Measurements from ENCODE around the gene KRTDAP.

The KRTDAP gene

GRCh38 chr19:35490364-35490763 is at the start of gene KRTDAP:
Gene KRTDAP, minus strand, starts transcription at chr19:35490464. Its CDS starts 22 bp downstream, at chr19:35490442.
- in situ Hi-C loops (cut with MboI; ENCODE audit: low sequenced_read_pairs), result no loop called here

- in situ Hi-C loops (cut with MboI; ENCODE audit: low sequenced_read_pairs), result no loop called here
Observed at GRCh38 chr19:35539850-35540249, 49.6 kb upstream of the KRTDAP start.

GRCh38 chr19:35539314-35539713 is 49.0 kb upstream of the KRTDAP start:
- in situ Hi-C loops (cut with MboI; ENCODE audit: low sequenced_read_pairs), result no loop called here

- in situ Hi-C loops (cut with MboI; ENCODE audit: low sequenced_read_pairs), result no loop called here
Observed at GRCh38 chr19:35534803-35535480, 44.7 kb upstream of the KRTDAP start.

- in situ Hi-C loops (cut with MboI; ENCODE audit: low sequenced_read_pairs), result no loop called here
Observed at GRCh38 chr19:35533822-35534392, 43.6 kb upstream of the KRTDAP start.

GRCh38 chr19:35533201-35533821 is 43.0 kb upstream of the KRTDAP start, which contains the start of gene GAPDHS:
Gene GAPDHS, plus strand, starts transcription at chr19:35533456. Its CDS starts 72 bp downstream, at chr19:35533528.
- in situ Hi-C loops (cut with MboI; ENCODE audit: low sequenced_read_pairs), result no loop called here

- in situ Hi-C loops (cut with MboI; ENCODE audit: low sequenced_read_pairs), result no loop called here
Observed at GRCh38 chr19:35531291-35531690, 41.0 kb upstream of the KRTDAP start.

- in situ Hi-C loops (cut with MboI; ENCODE audit: low sequenced_read_pairs), result no loop called here
Observed at GRCh38 chr19:35529241-35530218, 39.3 kb upstream of the KRTDAP start.

- in situ Hi-C loops (cut with MboI; ENCODE audit: low sequenced_read_pairs), result no loop called here
Observed at GRCh38 chr19:35528218-35529038, 38.2 kb upstream of the KRTDAP start, which contains the start of gene SBSN. Gene SBSN, minus strand, starts transcription at chr19:35528311. Its CDS starts 30 bp downstream, at chr19:35528281.

- in situ Hi-C loops (cut with MboI; ENCODE audit: low sequenced_read_pairs), result no loop called here
Observed at GRCh38 chr19:35525873-35526272, 35.6 kb upstream of the KRTDAP start.

- in situ Hi-C loops (cut with MboI; ENCODE audit: low sequenced_read_pairs), result no loop called here
Observed at GRCh38 chr19:35524181-35524837, 34.0 kb upstream of the KRTDAP start.

- in situ Hi-C loops (cut with MboI; ENCODE audit: low sequenced_read_pairs), result no loop called here
Observed at GRCh38 chr19:35522745-35523327, 32.6 kb upstream of the KRTDAP start.

- in situ Hi-C loops (cut with MboI; ENCODE audit: low sequenced_read_pairs), result no loop called here
Observed at GRCh38 chr19:35521124-35521743, 31.0 kb upstream of the KRTDAP start.

GRCh38 chr19:35519291-35519690 is 29.0 kb upstream of the KRTDAP start:
- in situ Hi-C loops (cut with MboI; ENCODE audit: low sequenced_read_pairs), result no loop called here

- in situ Hi-C loops (cut with MboI; ENCODE audit: low sequenced_read_pairs), result no loop called here
Observed at GRCh38 chr19:35518313-35518712, 28.0 kb upstream of the KRTDAP start.

GRCh38 chr19:35517342-35517741 is 27.1 kb upstream of the KRTDAP start:
- in situ Hi-C loops (cut with MboI; ENCODE audit: low sequenced_read_pairs), result no loop called here

- in situ Hi-C loops (cut with MboI; ENCODE audit: low sequenced_read_pairs), result no loop called here
Observed at GRCh38 chr19:35516310-35516709, 26.0 kb upstream of the KRTDAP start.

- in situ Hi-C loops (cut with MboI; ENCODE audit: low sequenced_read_pairs), result no loop called here
Observed at GRCh38 chr19:35514282-35514809, 24.1 kb upstream of the KRTDAP start.

All from HL-60/S4 treated with phorbol 12-myristate 13-acetate at 8.2 ng/mL for 4 days and 3 days (cell line).